Gastrocnemius medialis (tissue), 4 donors: ENCODE results near the gene TMEM126A.

Experiments used
- POLR2A ChIP-seq, 2 donors: fragments of 450-650 bp; IDR thresholded peaks; one replicate each; pipeline ENCODE4 v1.6.1; 2017; ENCODE audit warnings: antibody characterized with exemption in 2 of 2, mild to moderate bottlenecking in 2 of 2, moderate library complexity in 2 of 2
- TF ChIP-seq, protein P1 (sequence below), 5 experiments: fragments of 450-650 bp in 3 of 5; fragments of 200-600 bp in 2 of 5; sonication (generic) in 2 of 5; IDR thresholded peaks in 4 of 5; conservative IDR thresholded peaks in 1 of 5; 1 replicate in 4 of 5; 2 replicates in 1 of 5; pipeline ENCODE4 v1.5.1; 2016 to 2019; ENCODE audit warnings: antibody characterized with exemption in 5 of 5, mild to moderate bottlenecking in 3 of 5, moderate library complexity in 3 of 5

- TF ChIP-seq, protein P1, sequence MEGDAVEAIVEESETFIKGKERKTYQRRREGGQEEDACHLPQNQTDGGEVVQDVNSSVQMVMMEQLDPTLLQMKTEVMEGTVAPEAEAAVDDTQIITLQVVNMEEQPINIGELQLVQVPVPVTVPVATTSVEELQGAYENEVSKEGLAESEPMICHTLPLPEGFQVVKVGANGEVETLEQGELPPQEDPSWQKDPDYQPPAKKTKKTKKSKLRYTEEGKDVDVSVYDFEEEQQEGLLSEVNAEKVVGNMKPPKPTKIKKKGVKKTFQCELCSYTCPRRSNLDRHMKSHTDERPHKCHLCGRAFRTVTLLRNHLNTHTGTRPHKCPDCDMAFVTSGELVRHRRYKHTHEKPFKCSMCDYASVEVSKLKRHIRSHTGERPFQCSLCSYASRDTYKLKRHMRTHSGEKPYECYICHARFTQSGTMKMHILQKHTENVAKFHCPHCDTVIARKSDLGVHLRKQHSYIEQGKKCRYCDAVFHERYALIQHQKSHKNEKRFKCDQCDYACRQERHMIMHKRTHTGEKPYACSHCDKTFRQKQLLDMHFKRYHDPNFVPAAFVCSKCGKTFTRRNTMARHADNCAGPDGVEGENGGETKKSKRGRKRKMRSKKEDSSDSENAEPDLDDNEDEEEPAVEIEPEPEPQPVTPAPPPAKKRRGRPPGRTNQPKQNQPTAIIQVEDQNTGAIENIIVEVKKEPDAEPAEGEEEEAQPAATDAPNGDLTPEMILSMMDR (IDR thresholded peaks at IDR 0.05 in 4 of 5, conservative IDR thresholded peaks at IDR 0.05 in 1 of 5) = no peak
- no peak for TF ChIP-seq POLR2A (IDR thresholded peaks at IDR 0.05)
These were observed 689 bp upstream of the TMEM126A start for GRCh38 chr11:85647078-85647477.
